MCF 10A (cell line): Measurements from ENCODE around the gene PGGHG. TPM values are rescaled to one million over a fixed set of nuclear protein-coding genes. Genes with fewer than 3 reads are reported as not detected.

Experiments
- BruUV-seq: library from RNA; stranded (reverse); fragments of 400-500 nt; replicated peaks from 2 replicates; lab custom pipeline; 2021; lab: Mats Ljungman, UMichigan
- CTCF ChIA-PET: fragments of 300-600 bp; sonication (Branson Sonifier 250); formaldehyde crosslinking; extraction: SDS; loops from one replicate; lab custom pipeline; 2021; ENCODE audit warnings: antibody characterized with exemption, inconsistent platforms; lab: Yijun Ruan, JAX
- POLR2A ChIA-PET: fragments of 300-600, 350-650 bp; sonication (Branson Sonifier 250); formaldehyde crosslinking; extraction: SDS; loops from one replicate; lab custom pipeline; 2020; ENCODE audit warnings: antibody characterized with exemption, inconsistent platforms; lab: Yijun Ruan, JAX
- DNase-seq: peaks from one replicate; pipeline ENCODE4 v3.0.0-alpha.2; 2018; ENCODE audit not compliant: unreplicated experiment
- H3K27ac Mint-ChIP-seq: one replicate; pipeline ENCODE4 v1.8.0; 2022; ENCODE audit warnings: mild to moderate bottlenecking, low read depth, mixed read lengths; ENCODE audit not compliant: unreplicated experiment
- H3K27me3 Mint-ChIP-seq: one replicate; pipeline ENCODE4 v1.8.0; 2022; ENCODE audit warnings: mixed read lengths; ENCODE audit not compliant: insufficient read depth, unreplicated experiment
- H3K36me3 Mint-ChIP-seq: one replicate; pipeline ENCODE4 v1.8.0; 2022; ENCODE audit warnings: mild to moderate bottlenecking, moderate library complexity, mixed read lengths; ENCODE audit not compliant: insufficient read depth, unreplicated experiment
- H3K4me1 Mint-ChIP-seq: one replicate; pipeline ENCODE4 v1.8.0; 2022; ENCODE audit warnings: mixed read lengths; ENCODE audit not compliant: insufficient read depth, unreplicated experiment
- H3K4me3 Mint-ChIP-seq: one replicate; pipeline ENCODE4 v1.8.0; 2022; ENCODE audit warnings: mild to moderate bottlenecking, moderate library complexity, mixed read lengths; ENCODE audit not compliant: unreplicated experiment
- H3K9me3 Mint-ChIP-seq: one replicate; pipeline ENCODE4 v1.8.0; 2022; ENCODE audit warnings: mixed read lengths; ENCODE audit not compliant: unreplicated experiment
- CTCF ChIP-seq: fragments of 200-600 bp; IDR thresholded peaks from one replicate; pipeline ENCODE4 v1.8.0; 2022; ENCODE audit warnings: antibody characterized with exemption, mild to moderate bottlenecking; ENCODE audit not compliant: unreplicated experiment
- intact Hi-C: fragments of 100-400 bp; cut with micrococcal nuclease; formaldehyde crosslinking; loops from 2 replicates; pipeline ENCODE4 v1.14.1; 2022
- total RNA-seq: library from RNA; stranded (reverse); gene quantifications from 2 replicates; pipeline ENCODE4 v1.2.3, GENCODE V29; 2022

The PGGHG gene
- total RNA-seq, 1 experiment from 2014 or later, result 6.3 TPM

- no TSS peak for BruUV-seq
- TF ChIP-seq CTCF, result no peak
- no peaks in the 10 kb centered on the region for H3K36me3 Mint-ChIP-seq
- H3K27me3 Mint-ChIP-seq, result no peaks in the 10 kb centered on the region
- no peak for DNase-seq
- no peaks in the 10 kb centered on the region for H3K4me1 Mint-ChIP-seq
- intact Hi-C loops, result no loop called here
- no peak overlapping the region for H3K4me3 Mint-ChIP-seq
- CTCF ChIA-PET, result interaction anchor here (0.6 to 1.9 kb wide), 5 partner anchors 9 to 18 kb away, joined by 3 to 5 read pairs (median 3); no protein-coding TSS in a partner anchor
- POLR2A ChIA-PET, result interaction anchor here (0.6 to 1.4 kb wide), 6 partner anchors 13 to 123 kb away, joined by 3 to 4 read pairs (median 3); partner anchors contain the start of genes BET1L, IFITM2 and RIC8A
- H3K9me3 Mint-ChIP-seq, result no peaks in the 10 kb centered on the region
- no peak overlapping the region for H3K27ac Mint-ChIP-seq
Observed at GRCh38 chr11:329886-330253, 40.9 kb downstream of the PGGHG start.

GRCh38 chr11:330307-330693 lies 41.4 kb downstream of the PGGHG start:
- ChIA-PET POLR2A (interaction anchor here (0.6 to 1.4 kb wide), 4 partner anchors 19 to 123 kb away, joined by 3 to 4 read pairs (median 3); partner anchors contain the start of genes BET1L and RIC8A), CTCF (interaction anchor here (0.7 to 1.9 kb wide), 3 partner anchors 8 to 15 kb away, joined by 3 to 5 read pairs (median 3); no protein-coding TSS in a partner anchor)
- Mint-ChIP-seq H3K27ac (no peak overlapping the region), H3K4me1 (no peaks in the 10 kb centered on the region), H3K9me3 (no peaks in the 10 kb centered on the region), H3K4me3 (no peak overlapping the region), H3K27me3 (no peaks in the 10 kb centered on the region), H3K36me3 (no peaks in the 10 kb centered on the region)
- no peak for DNase-seq
- intact Hi-C loops, result no loop called here
- BruUV-seq, result no TSS peak
- TF ChIP-seq CTCF, result no peak

GRCh38 chr11:330694-331357 lies 41.9 kb downstream of the PGGHG start:
- H3K4me1 Mint-ChIP-seq, result no peaks in the 10 kb centered on the region
- DNase-seq, result no peak
- no peak overlapping the region for H3K27ac Mint-ChIP-seq
- CTCF ChIA-PET, result interaction anchor here (1.2 to 1.9 kb wide), 2 partner anchors 14 to 16 kb away, joined by 3 to 5 read pairs; no protein-coding TSS in a partner anchor
- intact Hi-C loops, result loop anchor here (1.0 kb wide), 1 partner anchor 22 kb away; no protein-coding TSS in a partner anchor
- POLR2A ChIA-PET, result interaction anchor here (0.5 to 1.4 kb wide), 3 partner anchors 9 to 20 kb away, joined by 3 to 4 read pairs (median 3); no protein-coding TSS in a partner anchor
- no peaks in the 10 kb centered on the region for H3K9me3 Mint-ChIP-seq
- H3K36me3 Mint-ChIP-seq, result no peaks in the 10 kb centered on the region
- no TSS peak for BruUV-seq
- no peak overlapping the region for H3K4me3 Mint-ChIP-seq
- TF ChIP-seq CTCF, result no peak
- H3K27me3 Mint-ChIP-seq, result no peaks in the 10 kb centered on the region

- Mint-ChIP-seq H3K27ac (no peak overlapping the region), H3K27me3 (no peaks in the 10 kb centered on the region), H3K9me3 (no peaks in the 10 kb centered on the region), H3K4me1 (no peaks in the 10 kb centered on the region), H3K4me3 (no peak overlapping the region), H3K36me3 (no peaks in the 10 kb centered on the region)
- POLR2A ChIA-PET, result interaction anchor here (0.5 to 1.4 kb wide), 4 partner anchors 9 to 46 kb away, joined by 3 to 4 read pairs (median 3); no protein-coding TSS in a partner anchor
- no peak for DNase-seq
- intact Hi-C loops, result loop anchor here (1.0 kb wide), 1 partner anchor 22 kb away; no protein-coding TSS in a partner anchor
- no TSS peak for BruUV-seq
- CTCF ChIA-PET, result no interaction called here
- TF ChIP-seq CTCF, result no peak
Observed at GRCh38 chr11:331358-332060, 42.6 kb downstream of the PGGHG start.
